HG02981 (cell line): Measurements from ENCODE around the gene PRSS22.

ENCODE experiments used
- ATAC-seq: cut with Tn5 transposase; IDR thresholded peaks from one replicate; pipeline ENCODE4 v1.9.1; 2021; ENCODE audit warnings: mild to moderate bottlenecking, moderate library complexity; ENCODE audit not compliant: unreplicated experiment

Gene PRSS22

GRCh38 chr16:2852731-2853507 is 5.1 kb downstream of the PRSS22 start:
- no peak for ATAC-seq

- no peak for ATAC-seq
These were observed 5.8 kb downstream of the PRSS22 start for GRCh38 chr16:2852003-2852730.

GRCh38 chr16:2848933-2849725 is 8.8 kb downstream of the PRSS22 start:
- ATAC-seq, result no peak

- ATAC-seq, result no peak
These were observed 11.3 kb downstream of the PRSS22 start for GRCh38 chr16:2846511-2847310.

- no peak for ATAC-seq
These were observed 12.9 kb downstream of the PRSS22 start for GRCh38 chr16:2845116-2845515.

- no peak for ATAC-seq
These were observed 14.4 kb downstream of the PRSS22 start for GRCh38 chr16:2843526-2843925.

- ATAC-seq, result no peak
These were observed 15.5 kb downstream of the PRSS22 start for GRCh38 chr16:2842340-2843000.

- ATAC-seq, result no peak
These were observed 16.2 kb downstream of the PRSS22 start for GRCh38 chr16:2841606-2842339.

GRCh38 chr16:2840914-2841313 is 17.1 kb downstream of the PRSS22 start:
- ATAC-seq, result no peak

GRCh38 chr16:2839650-2840450 is 18.1 kb downstream of the PRSS22 start:
- no peak for ATAC-seq

GRCh38 chr16:2838928-2839327 is 19.0 kb downstream of the PRSS22 start:
- no peak for ATAC-seq

GRCh38 chr16:2836646-2837508 is 21.1 kb downstream of the PRSS22 start:
- no peak for ATAC-seq

GRCh38 chr16:2835638-2836493 is 22.1 kb downstream of the PRSS22 start:
- ATAC-seq, result no peak

- ATAC-seq, result no peak
These were observed 23.0 kb downstream of the PRSS22 start for GRCh38 chr16:2834968-2835367.

GRCh38 chr16:2833776-2834175 is 24.2 kb downstream of the PRSS22 start:
- ATAC-seq, result no peak

GRCh38 chr16:2831203-2831602 is 26.8 kb downstream of the PRSS22 start:
- no peak for ATAC-seq

- ATAC-seq, result no peak
These were observed 27.6 kb downstream of the PRSS22 start for GRCh38 chr16:2830355-2830695.
